ENCODE data around the gene SCYGR8.

SCYGR8 gene

GRCh38 chr2:227761740-227762476 is 16.2 kb downstream of the SCYGR8 start:
- DNase-seq (ENCODE audit: low read depth), result no peak
- TF ChIP-seq CTCF (IDR thresholded peaks at IDR 0.05; ENCODE audit: low read length, missing control alignments), result no peak
- H3K4me3 ChIP-seq (replicated peaks; ENCODE audit: low read depth, low read length), result no peak overlapping the region

- no peak overlapping the region for H3K4me3 ChIP-seq (replicated peaks; ENCODE audit: low read depth, low read length)
- TF ChIP-seq CTCF (IDR thresholded peaks at IDR 0.05; ENCODE audit: low read length, missing control alignments), result no peak
- DNase-seq (ENCODE audit: low read depth), result peak; percentile 26
These were observed 20.2 kb downstream of the SCYGR8 start for GRCh38 chr2:227765788-227766372.

DNA sequence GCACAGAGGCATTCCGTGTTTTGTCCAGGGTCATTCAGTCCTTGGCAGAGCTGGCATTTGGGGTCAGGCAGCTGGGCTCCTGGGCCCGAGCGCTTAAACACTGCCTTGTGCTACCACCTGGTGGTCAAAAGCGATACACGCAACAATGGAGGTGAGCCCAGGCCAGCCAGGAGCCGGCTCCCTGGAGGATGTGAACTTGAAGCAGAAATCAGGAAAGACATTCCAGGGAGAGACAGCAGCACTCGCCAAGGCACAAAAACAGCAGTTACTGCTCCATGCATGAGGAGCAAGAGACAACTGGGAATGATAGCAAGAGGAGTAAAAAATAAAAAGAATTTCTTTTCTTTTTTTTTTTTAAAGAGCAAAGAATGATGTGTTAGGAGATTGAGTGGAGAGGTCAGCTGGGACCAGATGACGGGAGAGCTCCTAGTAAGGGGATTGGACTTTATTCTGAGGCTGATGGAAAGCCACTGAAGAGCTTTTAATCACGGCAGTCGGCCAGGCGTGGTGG is 20.7 kb downstream of the SCYGR8 start:
- TF ChIP-seq CTCF (IDR thresholded peaks at IDR 0.05; ENCODE audit: low read length, missing control alignments), result peak; percentile 79
- no peak overlapping the region for H3K4me3 ChIP-seq (replicated peaks; ENCODE audit: low read depth, low read length)
- peak; percentile 86 for DNase-seq (ENCODE audit: low read depth)

- no peak for TF ChIP-seq CTCF (IDR thresholded peaks at IDR 0.05; ENCODE audit: low read length, missing control alignments)
- no peak for DNase-seq (ENCODE audit: low read depth)
- no peak overlapping the region for H3K4me3 ChIP-seq (replicated peaks; ENCODE audit: low read depth, low read length)
These were observed 22.1 kb downstream of the SCYGR8 start for GRCh38 chr2:227767830-227768229.

DNA sequence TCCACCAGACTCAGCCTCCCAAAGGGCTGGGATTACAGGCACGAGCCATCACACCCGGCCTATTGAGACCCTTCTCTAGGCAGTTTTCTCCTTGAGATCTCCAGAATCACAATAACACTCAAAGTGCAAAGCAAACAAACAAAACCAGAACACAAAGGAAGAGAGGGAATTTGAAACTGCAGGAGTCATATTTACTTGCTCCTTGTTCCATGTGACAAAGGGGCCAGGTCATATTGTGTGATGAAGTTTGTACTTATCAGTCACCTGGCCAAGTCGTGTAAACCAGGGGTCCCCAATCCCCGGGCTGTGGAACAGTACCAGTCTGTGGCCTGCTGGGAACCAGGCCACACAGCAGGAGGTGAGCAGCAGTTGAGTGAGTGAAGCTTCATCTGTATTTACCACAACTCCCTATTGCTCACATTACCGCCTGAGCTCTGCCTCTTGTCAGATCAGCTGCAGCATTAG is 26.5 kb downstream of the SCYGR8 start:
- TF ChIP-seq CTCF (IDR thresholded peaks at IDR 0.05; ENCODE audit: low read length, missing control alignments), result no peak
- no peak for DNase-seq (ENCODE audit: low read depth)
- no peak overlapping the region for H3K4me3 ChIP-seq (replicated peaks; ENCODE audit: low read depth, low read length)

GRCh38 chr2:227772932-227773331 is 27.2 kb downstream of the SCYGR8 start:
- TF ChIP-seq CTCF (IDR thresholded peaks at IDR 0.05; ENCODE audit: low read length, missing control alignments), result no peak
- no peak for DNase-seq (ENCODE audit: low read depth)
- no peak overlapping the region for H3K4me3 ChIP-seq (replicated peaks; ENCODE audit: low read depth, low read length)
